HG03064 (cell line): ENCODE measurements around the gene DTX1.

Experiments used
- ATAC-seq: cut with Tn5 transposase; IDR thresholded peaks from one replicate; pipeline ENCODE4 v1.9.1; 2021; ENCODE audit warnings: low read depth; ENCODE audit not compliant: unreplicated experiment

Gene DTX1

GRCh38 chr12:113069751-113070116 is 13.2 kb downstream of the DTX1 start:
- no peak for ATAC-seq

- ATAC-seq: no peak
These were observed 13.8 kb downstream of the DTX1 start for GRCh38 chr12:113070117-113070906.

GRCh38 chr12:113071135-113072112 is 14.9 kb downstream of the DTX1 start:
- ATAC-seq: no peak

DNA sequence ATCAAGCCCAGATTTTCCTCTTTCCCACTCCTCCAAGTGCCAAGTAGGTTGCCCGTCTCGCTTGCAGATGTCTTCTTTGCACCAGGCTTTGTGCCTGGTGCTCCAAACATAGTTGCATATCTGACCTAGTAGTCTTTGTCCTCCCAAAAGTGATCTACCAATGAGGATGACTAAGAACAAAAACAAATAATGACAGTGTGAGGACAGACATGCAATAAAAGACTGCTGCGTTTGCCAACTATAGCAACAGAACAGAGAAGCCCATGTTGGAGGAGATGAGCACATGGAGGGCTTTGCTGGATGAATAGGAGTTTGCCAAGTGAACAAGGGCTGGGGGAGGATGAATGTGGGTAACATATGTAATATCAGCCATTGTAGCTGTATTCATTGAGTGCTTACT is 15.6 kb downstream of the DTX1 start:
- ATAC-seq: no peak

DNA sequence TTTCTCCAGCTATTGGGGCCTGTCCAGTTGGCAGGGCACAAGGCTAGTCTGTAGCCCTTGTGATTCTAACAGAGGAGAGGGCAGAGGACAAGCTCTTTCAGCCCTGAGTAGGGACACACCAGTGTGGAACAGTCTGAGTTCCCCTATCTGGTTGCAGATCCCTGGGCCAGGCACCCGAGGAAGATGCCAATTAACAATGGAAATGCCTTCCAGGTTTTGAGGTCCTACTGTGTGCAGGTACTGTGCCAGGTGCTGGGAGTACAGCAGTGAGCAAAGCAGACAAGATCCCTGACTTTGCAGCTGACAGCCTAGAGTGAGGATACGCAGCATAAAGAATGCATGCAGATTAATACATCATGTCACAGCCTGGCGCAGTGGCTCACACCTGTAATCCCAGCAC is 17.1 kb downstream of the DTX1 start:
- no peak for ATAC-seq

- ATAC-seq: peak; percentile 83
These were observed 18.7 kb downstream of the DTX1 start for GRCh38 chr12:113075137-113075683.

GRCh38 chr12:113077057-113077858 is 20.7 kb downstream of the DTX1 start:
- ATAC-seq: no peak

DNA sequence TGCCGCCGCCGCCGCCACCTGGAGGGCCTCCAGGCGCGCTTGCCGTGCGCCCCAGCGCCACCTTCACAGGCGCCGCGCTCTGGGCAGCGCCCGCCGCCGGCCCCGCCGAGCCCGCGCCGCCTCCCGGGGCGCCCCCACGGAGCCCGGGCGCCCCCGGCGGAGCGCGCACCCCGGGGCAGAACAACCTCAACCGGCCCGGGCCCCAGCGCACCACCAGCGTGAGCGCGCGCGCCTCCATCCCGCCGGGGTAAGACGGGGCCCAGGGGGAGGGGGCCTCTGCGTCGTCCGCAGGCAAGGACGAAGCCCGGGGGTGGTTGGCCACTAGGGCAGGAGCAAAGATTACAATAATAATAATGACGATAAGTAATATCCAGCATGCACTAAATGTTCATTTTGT is 21.3 kb downstream of the DTX1 start:
- ATAC-seq: no peak

DNA sequence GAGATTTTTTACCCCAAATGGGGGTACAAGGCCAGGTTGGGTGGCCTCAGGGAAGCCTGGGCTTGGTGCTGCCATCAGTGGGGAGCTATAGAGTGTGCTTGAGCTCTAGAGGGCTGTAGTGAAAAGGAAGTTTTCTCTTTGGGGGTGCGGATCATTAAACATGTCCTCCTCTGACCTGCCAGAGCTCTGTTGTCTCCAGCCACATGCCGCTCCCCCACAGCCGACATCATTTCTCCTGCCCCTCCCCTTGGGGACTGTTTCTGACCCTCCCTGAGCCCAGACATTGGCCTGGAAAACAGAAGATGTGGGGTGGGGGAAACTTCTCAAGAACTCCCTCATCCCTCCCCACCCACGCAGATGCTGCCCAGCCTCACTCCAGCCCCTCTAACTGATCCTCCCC is 25.3 kb downstream of the DTX1 start:
- ATAC-seq: no peak

DNA sequence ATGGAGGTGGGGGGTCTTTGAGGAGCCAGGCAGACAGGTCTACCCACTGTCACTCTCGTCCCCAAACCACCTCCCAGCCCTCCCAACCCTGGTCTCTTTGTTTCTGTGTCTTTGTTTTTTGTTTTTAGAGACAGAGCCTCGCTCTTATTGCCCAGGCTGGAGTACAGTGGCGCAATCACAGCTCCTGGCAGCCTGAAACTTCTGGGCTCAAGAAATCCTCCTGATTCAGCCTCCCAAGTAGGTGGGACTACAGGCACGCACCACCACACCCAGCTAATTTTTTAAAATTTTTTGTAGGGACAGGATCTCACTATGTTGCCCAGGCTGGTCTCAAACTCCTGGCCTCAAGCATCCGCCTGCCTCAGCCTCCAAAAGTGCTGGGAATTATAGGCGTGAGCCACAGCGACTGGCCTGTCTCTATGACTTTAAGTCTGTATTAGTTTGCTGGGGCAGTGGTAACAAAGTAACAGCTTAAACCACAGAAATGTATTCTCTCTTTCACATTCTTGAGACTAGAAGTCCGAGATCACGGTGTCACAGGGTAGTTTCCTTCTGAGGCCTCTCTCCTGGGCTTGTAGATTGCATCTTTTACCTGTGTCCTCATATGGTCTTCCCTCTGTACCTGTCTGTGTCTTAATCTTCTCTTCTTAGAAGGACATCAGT is 26.1 kb downstream of the DTX1 start:
- peak; percentile 68 for ATAC-seq

- ATAC-seq: no peak
These were observed 27.4 kb downstream of the DTX1 start for GRCh38 chr12:113083863-113084435.

DNA sequence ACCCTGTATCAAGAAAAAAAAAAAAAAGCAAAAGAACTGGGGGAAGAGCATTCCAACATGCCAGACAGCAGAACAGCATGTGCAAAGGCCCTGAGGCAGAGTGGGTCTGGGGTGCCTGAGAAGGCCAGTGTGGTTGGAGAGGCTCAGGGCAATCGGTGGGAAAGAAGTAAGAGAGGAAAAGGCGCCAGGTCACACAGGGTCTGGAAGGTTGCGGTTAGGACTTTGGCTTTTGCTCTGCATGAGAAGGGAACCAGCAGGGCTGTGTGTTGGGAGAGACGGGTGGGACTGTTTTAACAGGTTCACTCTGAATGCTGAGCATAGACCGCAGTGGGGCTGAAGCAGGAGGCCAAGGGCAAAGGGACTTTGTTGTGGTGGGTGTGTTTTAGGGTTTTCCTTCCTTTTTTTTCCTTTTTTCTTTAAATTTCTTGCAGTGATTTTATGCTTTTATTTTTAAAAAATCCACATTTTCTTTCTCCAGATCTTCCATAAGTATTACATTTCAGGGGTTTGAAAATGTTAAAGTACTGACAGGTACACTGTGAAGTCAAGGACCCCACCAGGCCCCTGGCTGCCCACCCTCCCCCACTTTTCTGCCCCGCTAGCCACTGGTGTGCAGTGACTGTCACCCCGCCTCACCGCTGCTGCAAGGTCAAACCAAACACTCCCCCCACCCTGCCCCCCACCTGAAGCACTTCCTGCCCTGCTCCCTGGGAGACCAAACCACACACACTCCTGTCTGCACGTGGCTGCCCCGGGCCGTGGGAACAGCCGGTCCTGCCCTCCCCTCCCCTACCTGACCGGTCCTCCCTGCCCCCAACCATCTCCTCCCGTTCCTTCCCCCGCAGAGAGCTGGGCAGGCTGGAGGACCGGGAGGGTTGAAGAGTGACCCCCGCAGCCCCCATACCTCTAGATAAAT is 30.0 kb downstream of the DTX1 start:
- ATAC-seq: no peak

DNA sequence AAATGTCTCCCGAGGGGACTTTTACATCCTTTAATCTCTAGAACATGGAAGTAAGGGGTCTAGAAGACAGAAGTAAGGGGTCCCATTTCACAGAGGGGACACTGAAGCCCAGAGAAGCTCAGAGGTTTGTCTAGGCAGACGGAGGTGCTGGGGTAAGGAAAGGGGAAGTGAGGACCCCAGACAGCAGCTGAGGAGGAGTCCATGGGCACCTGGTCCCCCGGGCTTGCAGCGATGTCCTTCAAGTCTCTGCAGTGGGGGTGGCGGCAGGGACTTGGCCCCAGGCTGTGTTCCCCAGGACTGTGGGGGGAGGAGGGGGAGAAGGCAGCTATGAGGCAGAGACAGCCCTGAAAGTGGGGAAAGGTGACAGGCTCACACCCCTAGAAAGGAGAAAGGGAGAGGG is 30.7 kb downstream of the DTX1 start:
- no peak for ATAC-seq

GRCh38 chr12:113088037-113088436 is 31.5 kb downstream of the DTX1 start:
- no peak for ATAC-seq

- ATAC-seq: no peak
These were observed 32.6 kb downstream of the DTX1 start for GRCh38 chr12:113088971-113089756.

DNA sequence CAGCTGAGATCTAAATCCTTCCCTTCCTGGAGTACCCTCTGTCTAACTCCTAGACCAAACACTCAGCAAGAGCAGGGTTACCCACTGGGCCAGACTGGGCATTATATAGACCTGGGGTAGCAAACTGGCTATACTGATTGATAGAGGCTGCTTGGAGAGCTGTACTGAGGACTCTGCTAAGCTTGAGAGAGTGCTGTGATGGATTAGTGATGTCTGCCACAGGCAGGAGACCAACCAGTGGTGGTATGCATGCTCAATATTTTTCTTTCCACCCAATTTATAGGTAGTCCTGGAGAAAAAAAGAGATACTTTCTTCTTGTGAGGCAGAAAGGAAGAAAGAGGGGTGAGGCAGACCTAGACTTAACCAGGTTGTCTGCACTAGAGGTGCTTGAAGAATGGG is 33.3 kb downstream of the DTX1 start:
- no peak for ATAC-seq

DNA sequence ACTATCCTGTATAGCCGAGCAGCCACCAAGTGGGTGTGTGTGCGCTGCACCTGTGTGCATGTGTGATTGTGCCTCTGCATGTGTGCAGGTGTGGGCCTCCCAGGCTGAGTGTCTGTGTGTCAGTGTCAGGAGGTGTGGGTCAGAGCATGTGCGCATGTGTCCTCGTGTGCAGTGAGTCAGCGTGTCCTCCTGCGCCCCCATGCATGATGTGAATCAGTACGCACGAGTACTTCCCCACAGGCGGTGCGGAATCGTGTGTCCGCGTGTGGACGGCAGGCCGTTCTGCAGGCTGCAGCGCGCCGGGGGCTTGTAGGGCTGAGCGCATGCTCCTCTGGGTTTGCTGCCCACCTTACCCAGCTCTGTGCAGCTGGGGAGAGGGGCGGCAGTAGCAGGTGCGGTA is 34.2 kb downstream of the DTX1 start:
- no peak for ATAC-seq

GRCh38 chr12:113091506-113091905 is 35.0 kb downstream of the DTX1 start:
- ATAC-seq: no peak
